ENCODE data around the gene PHLDB3.

The PHLDB3 gene

DNA sequence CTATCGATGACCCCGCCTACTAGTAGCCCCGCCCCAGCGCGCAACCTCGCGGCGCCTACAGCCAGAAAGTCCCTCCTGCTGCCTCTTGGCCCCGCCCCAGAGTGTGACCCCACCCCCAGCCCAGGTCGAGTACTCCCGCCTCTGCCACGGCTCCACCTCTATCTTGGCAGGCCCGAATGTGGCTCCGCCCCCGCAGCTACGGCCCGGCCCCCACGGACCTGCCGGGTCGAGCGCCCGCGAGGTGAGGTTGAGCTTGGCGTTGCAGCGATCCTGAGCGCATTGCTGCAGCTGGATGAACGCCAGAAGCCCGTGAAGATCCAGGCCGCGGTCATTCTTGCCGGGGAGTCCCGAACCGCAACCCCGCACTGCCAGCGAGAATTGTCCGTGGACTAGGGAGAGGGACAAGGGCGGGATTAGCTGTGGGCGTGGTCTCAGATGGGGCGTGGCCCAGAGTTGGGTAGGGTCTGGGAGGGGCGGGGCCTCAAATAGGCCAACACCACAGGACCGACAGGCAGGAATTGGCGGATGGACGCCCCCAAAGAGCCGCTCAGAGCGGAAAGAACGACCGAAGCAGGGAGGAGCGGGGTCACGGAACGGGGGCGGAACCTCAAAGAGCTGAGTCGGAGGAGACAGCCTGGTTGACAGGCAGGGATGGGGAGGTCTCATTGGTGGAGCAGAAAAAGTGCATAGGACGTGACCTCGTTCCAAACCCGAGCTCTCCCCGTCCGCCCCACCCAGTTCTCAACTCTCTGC lies 41.0 kb downstream of the PHLDB3 start:
- TF ChIP-seq, protein P1, sequence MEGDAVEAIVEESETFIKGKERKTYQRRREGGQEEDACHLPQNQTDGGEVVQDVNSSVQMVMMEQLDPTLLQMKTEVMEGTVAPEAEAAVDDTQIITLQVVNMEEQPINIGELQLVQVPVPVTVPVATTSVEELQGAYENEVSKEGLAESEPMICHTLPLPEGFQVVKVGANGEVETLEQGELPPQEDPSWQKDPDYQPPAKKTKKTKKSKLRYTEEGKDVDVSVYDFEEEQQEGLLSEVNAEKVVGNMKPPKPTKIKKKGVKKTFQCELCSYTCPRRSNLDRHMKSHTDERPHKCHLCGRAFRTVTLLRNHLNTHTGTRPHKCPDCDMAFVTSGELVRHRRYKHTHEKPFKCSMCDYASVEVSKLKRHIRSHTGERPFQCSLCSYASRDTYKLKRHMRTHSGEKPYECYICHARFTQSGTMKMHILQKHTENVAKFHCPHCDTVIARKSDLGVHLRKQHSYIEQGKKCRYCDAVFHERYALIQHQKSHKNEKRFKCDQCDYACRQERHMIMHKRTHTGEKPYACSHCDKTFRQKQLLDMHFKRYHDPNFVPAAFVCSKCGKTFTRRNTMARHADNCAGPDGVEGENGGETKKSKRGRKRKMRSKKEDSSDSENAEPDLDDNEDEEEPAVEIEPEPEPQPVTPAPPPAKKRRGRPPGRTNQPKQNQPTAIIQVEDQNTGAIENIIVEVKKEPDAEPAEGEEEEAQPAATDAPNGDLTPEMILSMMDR (IDR thresholded peaks at IDR 0.05): no peak
- Histone ChIP-seq H3K27ac (peak overlapping the region; percentile 61), H2AFZ (peak overlapping the region; percentile 93), H3K9me3 (ENCODE audit: control insufficient read depth, low read length) (no peaks in the 10 kb centered on the region), H3K4me2 (ENCODE audit: low read length) (peak overlapping the region; percentile 93), H3K27me3 (ENCODE audit: control insufficient read depth, insufficient read depth, low read length) (no peaks in the 10 kb centered on the region), H3K79me2 (no peaks in the 10 kb centered on the region), H3K36me3 (ENCODE audit: control insufficient read depth, insufficient read depth, low read length) (no peaks in the 10 kb centered on the region), H3K9ac (no peak overlapping the region), H3K4me3 (ENCODE audit: low read depth, low read length) (peak overlapping the region; percentile 77), H3K4me1 (no peaks in the 10 kb centered on the region)

DNA sequence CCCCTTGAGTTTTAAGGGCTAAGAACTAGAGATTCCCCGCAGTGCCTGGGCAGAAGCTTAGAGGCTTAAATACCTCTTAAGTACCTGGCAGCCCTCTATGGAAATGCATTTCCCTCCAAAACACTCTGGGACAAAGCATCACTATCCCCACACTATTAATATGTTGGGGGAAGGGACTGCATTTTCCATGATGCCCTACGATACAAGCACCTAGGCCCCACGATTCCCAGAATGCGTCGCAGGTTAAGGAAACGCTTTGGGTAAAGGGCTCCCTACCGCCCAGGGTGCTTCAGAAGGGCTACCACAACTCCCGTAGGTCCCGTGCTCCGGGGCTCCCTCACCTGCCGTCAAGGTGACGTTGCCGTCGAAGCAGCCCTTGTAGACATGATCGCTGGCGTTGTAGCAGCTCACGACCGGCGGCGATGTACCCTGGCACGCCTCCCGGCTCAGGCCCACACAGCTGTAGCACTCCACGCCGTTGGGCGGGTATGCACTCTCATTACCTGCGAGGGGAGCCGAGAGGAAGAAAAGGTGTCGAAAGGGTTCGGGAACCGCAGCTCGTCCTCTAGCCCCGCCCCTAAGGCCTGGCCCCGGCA lies 41.7 kb downstream of the PHLDB3 start:
- Histone ChIP-seq H3K9me3 (ENCODE audit: control insufficient read depth, low read length) (no peaks in the 10 kb centered on the region), H3K27ac (peak overlapping the region; percentile 41), H3K4me2 (ENCODE audit: low read length) (peak overlapping the region; percentile 72), H3K4me1 (no peaks in the 10 kb centered on the region), H3K79me2 (no peaks in the 10 kb centered on the region), H3K27me3 (ENCODE audit: control insufficient read depth, insufficient read depth, low read length) (no peaks in the 10 kb centered on the region), H3K36me3 (ENCODE audit: control insufficient read depth, insufficient read depth, low read length) (no peaks in the 10 kb centered on the region), H3K9ac (no peak overlapping the region), H3K4me3 (ENCODE audit: low read depth, low read length) (peak overlapping the region; percentile 77), H2AFZ (peak overlapping the region; percentile 93)
- TF ChIP-seq, protein P1 (IDR thresholded peaks at IDR 0.05): no peak

DNA sequence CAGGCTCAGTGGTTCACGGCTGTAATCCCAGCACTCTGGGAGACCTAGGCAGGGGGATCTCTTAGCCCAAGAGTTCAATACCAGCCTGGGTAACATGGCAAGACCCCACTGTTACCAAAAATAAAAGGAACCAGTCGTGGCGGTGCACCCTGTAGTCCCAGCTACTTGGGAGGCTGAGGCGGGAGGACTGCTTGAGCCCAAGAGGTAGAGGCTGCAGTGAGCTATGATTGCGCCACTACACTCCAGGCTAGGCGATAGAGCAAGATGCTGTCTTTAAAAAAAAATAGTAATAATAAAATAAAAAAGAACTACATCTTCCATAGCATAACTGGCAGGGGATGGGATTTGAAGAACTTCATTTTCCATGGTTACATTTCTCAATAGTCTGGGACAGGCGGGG lies 42.2 kb downstream of the PHLDB3 start:
- Histone ChIP-seq H3K27me3 (ENCODE audit: control insufficient read depth, insufficient read depth, low read length) (no peaks in the 10 kb centered on the region), H3K36me3 (ENCODE audit: control insufficient read depth, insufficient read depth, low read length) (no peaks in the 10 kb centered on the region), H2AFZ (peak overlapping the region; percentile 93), H3K4me2 (ENCODE audit: low read length) (no peak overlapping the region), H3K4me3 (ENCODE audit: low read depth, low read length) (no peak overlapping the region), H3K9me3 (ENCODE audit: control insufficient read depth, low read length) (no peaks in the 10 kb centered on the region), H3K79me2 (no peaks in the 10 kb centered on the region), H3K27ac (no peak overlapping the region), H3K9ac (no peak overlapping the region), H3K4me1 (no peaks in the 10 kb centered on the region)
- TF ChIP-seq, protein P1 (IDR thresholded peaks at IDR 0.05): no peak

DNA sequence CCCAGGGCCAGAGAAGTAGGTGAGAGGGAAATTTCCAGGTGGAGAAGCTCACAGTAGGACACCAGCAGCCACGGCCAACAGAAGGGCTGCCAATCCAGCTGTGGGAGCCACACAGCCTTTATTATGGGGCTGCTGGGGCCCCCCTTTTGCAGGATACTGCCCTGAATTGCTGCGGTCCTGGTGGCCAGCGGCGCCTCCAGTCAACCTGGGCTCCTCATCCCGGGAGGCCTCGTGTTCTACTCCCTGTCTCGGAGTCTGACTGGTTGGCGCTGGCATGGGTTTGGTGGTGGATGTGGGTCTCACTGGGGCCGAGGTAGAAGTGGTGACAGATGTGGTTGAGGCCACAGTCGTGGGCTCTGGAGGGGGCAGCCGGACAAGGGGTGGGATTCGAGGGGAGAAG lies 43.2 kb downstream of the PHLDB3 start:
- Histone ChIP-seq H3K4me1 (no peaks in the 10 kb centered on the region), H3K9ac (no peak overlapping the region), H3K36me3 (ENCODE audit: control insufficient read depth, insufficient read depth, low read length) (no peaks in the 10 kb centered on the region), H3K79me2 (no peaks in the 10 kb centered on the region), H3K4me3 (ENCODE audit: low read depth, low read length) (no peak overlapping the region), H3K4me2 (ENCODE audit: low read length) (no peak overlapping the region), H2AFZ (no peak overlapping the region), H3K27ac (no peak overlapping the region), H3K9me3 (ENCODE audit: control insufficient read depth, low read length) (no peaks in the 10 kb centered on the region), H3K27me3 (ENCODE audit: control insufficient read depth, insufficient read depth, low read length) (no peaks in the 10 kb centered on the region)
- TF ChIP-seq, protein P1 (IDR thresholded peaks at IDR 0.05): no peak
